Endothelial cell of umbilical vein (primary cell): ENCODE results near the gene MYO1B. TPM values are rescaled to one million over a fixed set of nuclear protein-coding genes. Genes with fewer than 3 reads are reported as not detected.

Source experiments
- BruUV-seq: library from RNA; stranded (reverse); fragments of 400-500 nt; replicated peaks from 2 replicates; lab custom pipeline; 2021; lab: Mats Ljungman, UMichigan
- CTCF ChIA-PET: fragments of 300-600, 350-600 bp; sonication (Branson Sonifier 250); formaldehyde crosslinking; loops from one replicate; lab custom pipeline; 2021; ENCODE audit warnings: antibody characterized with exemption, inconsistent platforms; lab: Charles Lee
- POLR2A ChIA-PET: fragments of 300-600, 350-600 bp; sonication (Branson Sonifier 250); formaldehyde crosslinking; loops from one replicate; lab custom pipeline; 2021; ENCODE audit warnings: antibody characterized with exemption, inconsistent platforms; lab: Charles Lee
- DNase-seq: peaks from one replicate; pipeline ENCODE4 v3.0.0-alpha.2; 2011; ENCODE audit warnings: low read depth, low spot score
- FAIRE-seq: peaks from 2 replicates; lab custom pipeline; 2011; peaks lifted over from hg19 to GRCh38; lab: Jason Lieb, UNC
- H2AFZ ChIP-seq: 2 replicates; pipeline ENCODE4 v1.6.0; 2012; ENCODE audit warnings: low read depth, low read length, control low read depth, inconsistent platforms
- H3K27ac ChIP-seq: 2 replicates; pipeline ENCODE4 v1.5.1; 2011; ENCODE audit warnings: low read depth, mild to moderate bottlenecking, control low read depth, low read length, moderate library complexity; ENCODE audit not compliant: insufficient read depth
- H3K27me3 ChIP-seq, 2 experiments: 2 replicates each; pipeline versions ENCODE4 v1.6.0 to v1.6.1; 2011; ENCODE audit warnings: low read length in 2 of 2, mixed read lengths in 1 of 2; ENCODE audit not compliant: control insufficient read depth in 2 of 2, insufficient read depth in 2 of 2
- H3K36me3 ChIP-seq, 2 experiments: 2 replicates in 1 of 2; 3 replicates in 1 of 2; pipeline ENCODE4 v1.5.1; 2011; ENCODE audit warnings: low read length in 2 of 2, mild to moderate bottlenecking in 1 of 2, moderate library complexity in 1 of 2; ENCODE audit not compliant: control insufficient read depth in 2 of 2, insufficient read depth in 2 of 2; ENCODE audit errors: extremely low read depth in 1 of 2
- H3K4me1 ChIP-seq: 3 replicates; pipeline ENCODE4 v1.5.1; 2011; ENCODE audit warnings: mild to moderate bottlenecking, low read length; ENCODE audit not compliant: control insufficient read depth, insufficient read depth; ENCODE audit errors: extremely low read depth
- H3K4me2 ChIP-seq: 2 replicates; pipeline ENCODE4 v1.6.1; 2011; ENCODE audit warnings: low read length, control low read depth, mixed read lengths; ENCODE audit not compliant: insufficient read depth
- H3K4me3 ChIP-seq, 3 experiments: fragments of 200-600 bp in 1 of 3; sonication (generic), shearing (Covaris generic) in 1 of 3; replicated peaks in 1 of 3; 2 replicates each; pipeline ENCODE4 v1.5.1; 2011 to 2016; ENCODE audit warnings: control low read depth in 3 of 3, low read length in 3 of 3, mild to moderate bottlenecking in 2 of 3, inconsistent platforms in 1 of 3, low read depth in 1 of 3, moderate library complexity in 1 of 3; ENCODE audit not compliant: insufficient read depth in 1 of 3
- H3K79me2 ChIP-seq: 2 replicates; pipeline ENCODE4 v1.6.0; 2012; ENCODE audit warnings: low read length, inconsistent platforms; ENCODE audit not compliant: control insufficient read depth, insufficient read depth
- H3K9ac ChIP-seq: replicated peaks from 2 replicates; pipeline ENCODE3; 2011; ENCODE audit warnings: low read length, control low read depth; ENCODE audit not compliant: insufficient read depth; ENCODE audit errors: extremely low read depth
- H3K9me1 ChIP-seq: replicated peaks from 3 replicates; pipeline ENCODE4 v1.6.0; 2011; ENCODE audit warnings: mild to moderate bottlenecking, low read length; ENCODE audit not compliant: control insufficient read depth, insufficient read depth; ENCODE audit errors: extremely low read depth
- H3K9me3 ChIP-seq: replicated peaks from 2 replicates; pipeline ENCODE4 v1.5.1; 2012; ENCODE audit warnings: low read length, inconsistent platforms; ENCODE audit not compliant: control insufficient read depth, insufficient read depth
- H4K20me1 ChIP-seq: replicated peaks from 2 replicates; pipeline ENCODE3; 2011; ENCODE audit warnings: mild to moderate bottlenecking, low read length; ENCODE audit not compliant: control insufficient read depth, insufficient read depth; ENCODE audit errors: extremely low read depth
- CTCF ChIP-seq, 2 donors: IDR thresholded peaks; 1 replicate in 1 of 2; 2 replicates in 1 of 2; pipeline ENCODE4 v1.5.1; 2011; ENCODE audit warnings: low read length in 2 of 2, mild to moderate bottlenecking in 2 of 2, moderate library complexity in 2 of 2, control low read depth in 1 of 2, inconsistent platforms in 1 of 2, low read depth in 1 of 2; ENCODE audit not compliant: insufficient read depth in 1 of 2; ENCODE audit errors: extremely low read depth in 1 of 2
- EZH2 ChIP-seq: IDR thresholded peaks from 2 replicates; pipeline ENCODE4 v1.6.1; 2012; ENCODE audit warnings: borderline replicate concordance, low read depth, mild to moderate bottlenecking, moderate library complexity, low read length, inconsistent platforms; ENCODE audit not compliant: severe bottlenecking
- FOS ChIP-seq: IDR thresholded peaks from 2 replicates; pipeline ENCODE4 v1.6.1; 2011; ENCODE audit warnings: mild to moderate bottlenecking, low read length, moderate library complexity, borderline replicate concordance; ENCODE audit not compliant: insufficient read depth
- GATA2 ChIP-seq: IDR thresholded peaks from 2 replicates; pipeline ENCODE4 v1.7.0; 2011; ENCODE audit warnings: low read depth, mild to moderate bottlenecking, moderate library complexity, mixed read lengths, low read length; ENCODE audit not compliant: insufficient read length, insufficient read depth
- JUN ChIP-seq: IDR thresholded peaks from 2 replicates; pipeline ENCODE4 v1.6.1; 2011; ENCODE audit warnings: borderline replicate concordance, low read depth; ENCODE audit not compliant: insufficient read length, insufficient read depth
- MAX ChIP-seq: IDR thresholded peaks from 2 replicates; pipeline ENCODE4 v1.6.1; 2011; ENCODE audit not compliant: insufficient read depth, insufficient read length
- MYC ChIP-seq: IDR thresholded peaks from one replicate; pipeline ENCODE4 v1.6.1; 2011; ENCODE audit warnings: mild to moderate bottlenecking, low read depth, low read length
- POLR2A ChIP-seq: IDR thresholded peaks from 2 replicates; pipeline ENCODE4 v1.6.1; 2012; ENCODE audit warnings: low read depth, mild to moderate bottlenecking, control low read depth, low read length
- POLR2AphosphoS5 ChIP-seq: IDR thresholded peaks from 2 replicates; pipeline ENCODE4 v1.6.1; 2012; ENCODE audit warnings: low read depth, mild to moderate bottlenecking, control low read depth, low read length, moderate library complexity; ENCODE audit not compliant: insufficient read depth
- dilution Hi-C: fragments of 300-500 bp; cut with MboI; formaldehyde crosslinking; loops from one replicate; pipeline ENCODE4 v1.15.0; 2019; ENCODE audit warnings: low sequenced_read_pairs; ENCODE audit not compliant: extremely low pct_ligation_motif_present
- intact Hi-C: fragments of 100-400 bp; cut with micrococcal nuclease; formaldehyde crosslinking; loops from one replicate; pipeline ENCODE4 v1.10.0; 2022
- polyA plus RNA-seq, 4 experiments: library from polyadenylated mRNA; depleted of rRNA in 3 of 4; stranded (reverse) in 3 of 4; unstranded in 1 of 4; fragments of >200 nt; gene quantifications; 2 replicates each; pipeline versions ENCODE4 v1.2.1 to v1.2.3, GENCODE V29; 2011 to 2012; ENCODE audit warnings: missing spikeins in 1 of 4
- total RNA-seq: library from RNA; stranded (reverse); gene quantifications from 2 replicates; pipeline ENCODE4 v1.2.3, GENCODE V29; 2021

Gene MYO1B
- total and polyA plus RNA-seq, 2 donors (not counting 3 experiments of a cell fraction or from before 2014, with no cell fraction given), result 8.7 to 51.1 TPM

GRCh38 chr2:191234376-191234775 lies 10.8 kb upstream of the MYO1B start:
- Histone ChIP-seq H3K9me1 (no peaks in the 10 kb centered on the region), H2AFZ (no peak overlapping the region), H3K27me3 (no peaks in the 10 kb centered on the region), H3K9ac (no peak overlapping the region), H3K4me3 (no peak overlapping the region), H3K27ac (no peak overlapping the region), H3K79me2 (no peaks in the 10 kb centered on the region), H3K4me1 (no peaks in the 10 kb centered on the region), H3K36me3 (no peaks in the 10 kb centered on the region), H3K9me3 (no peaks in the 10 kb centered on the region), H4K20me1 (no peaks in the 10 kb centered on the region), H3K4me2 (no peak overlapping the region)
- DNase-seq (no peak), FAIRE-seq (no peak)
- no TSS peak for BruUV-seq
- dilution Hi-C loops (no loop called here), intact Hi-C loops (loop anchor here (5.0 kb wide), 1 partner anchor 288 kb away; no protein-coding TSS in a partner anchor)
- TF ChIP-seq JUN, result no peak
- no peak for TF ChIP-seq CTCF (IDR thresholded peaks at IDR 0.05; ENCODE audit: extremely low read depth in 1 of 2, insufficient read depth in 1 of 2, low read depth in 1 of 2, low read length in 2 of 2)
- TF ChIP-seq GATA2, result no peak
- TF ChIP-seq EZH2, result no peak
- TF ChIP-seq POLR2AphosphoS5, result no peak
- TF ChIP-seq MAX, result no peak
- TF ChIP-seq FOS, result no peak
- TF ChIP-seq POLR2A, result no peak
- no peak for TF ChIP-seq MYC
- CTCF ChIA-PET, result interaction anchor here (0.7 to 1.2 kb wide), 4 partner anchors 16 to 287 kb away, joined by 3 to 5 read pairs (median 3); no protein-coding TSS in a partner anchor
- POLR2A ChIA-PET, result no interaction called here
